GM15510 (cell line): Measurements from ENCODE around the gene TSPAN9.

ENCODE experiments used
- POLR2A ChIP-seq: IDR thresholded peaks from 3 replicates; pipeline ENCODE4 v1.6.1; 2011; ENCODE audit warnings: borderline replicate concordance; ENCODE audit not compliant: insufficient read length; ENCODE audit errors: extremely low read depth

TSPAN9 gene

GRCh38 chr12:3040026-3040656 is 37.0 kb upstream of the TSPAN9 start:
- TF ChIP-seq POLR2A: no peak

- TF ChIP-seq POLR2A: no peak
Measured at GRCh38 chr12:3040663-3041544, 36.3 kb upstream of the TSPAN9 start.

- no peak for TF ChIP-seq POLR2A
Measured at GRCh38 chr12:3041558-3042164, 35.5 kb upstream of the TSPAN9 start.

- no peak for TF ChIP-seq POLR2A
Measured at GRCh38 chr12:3042394-3042793, 34.8 kb upstream of the TSPAN9 start.

- TF ChIP-seq POLR2A: no peak
Measured at GRCh38 chr12:3042826-3043225, 34.4 kb upstream of the TSPAN9 start.

- TF ChIP-seq POLR2A: no peak
Measured at GRCh38 chr12:3043406-3043805, 33.8 kb upstream of the TSPAN9 start.

GRCh38 chr12:3044141-3044630 is 33.0 kb upstream of the TSPAN9 start:
- no peak for TF ChIP-seq POLR2A

GRCh38 chr12:3045494-3045893 is 31.7 kb upstream of the TSPAN9 start:
- no peak for TF ChIP-seq POLR2A

- no peak for TF ChIP-seq POLR2A
Measured at GRCh38 chr12:3045989-3046388, 31.2 kb upstream of the TSPAN9 start.

GRCh38 chr12:3046441-3047200 is 30.6 kb upstream of the TSPAN9 start:
- no peak for TF ChIP-seq POLR2A

GRCh38 chr12:3047961-3048360 is 29.2 kb upstream of the TSPAN9 start:
- TF ChIP-seq POLR2A: no peak

GRCh38 chr12:3048540-3048939 is 28.6 kb upstream of the TSPAN9 start:
- TF ChIP-seq POLR2A: no peak

GRCh38 chr12:3049176-3049575 is 28.0 kb upstream of the TSPAN9 start:
- TF ChIP-seq POLR2A: no peak

GRCh38 chr12:3049611-3050249 is 27.4 kb upstream of the TSPAN9 start:
- TF ChIP-seq POLR2A: no peak
